Ishikawa (cell line): ENCODE measurements around the gene TCF19.

Experiments
- CEBPB ChIP-seq: IDR thresholded peaks from 2 replicates; pipeline ENCODE4 v1.6.1; 2012
- CREB1 ChIP-seq: IDR thresholded peaks from 2 replicates; pipeline ENCODE4 v1.6.1; 2012; ENCODE audit warnings: low read depth
- EGR1 ChIP-seq: IDR thresholded peaks from 2 replicates; pipeline ENCODE4 v1.6.1; 2012
- EP300 ChIP-seq: IDR thresholded peaks from 2 replicates; pipeline ENCODE4 v1.6.1; 2012; ENCODE audit warnings: borderline replicate concordance
- FOXM1 ChIP-seq: IDR thresholded peaks from 2 replicates; pipeline ENCODE4 v1.6.1; 2012; ENCODE audit warnings: low read depth, borderline replicate concordance
- NFIC ChIP-seq: IDR thresholded peaks from 2 replicates; pipeline ENCODE4 v1.6.1; 2012
- RAD21 ChIP-seq: IDR thresholded peaks from 2 replicates; pipeline ENCODE4 v1.6.1; 2012; ENCODE audit warnings: low read depth
- TAF1 ChIP-seq: IDR thresholded peaks from 2 replicates; pipeline ENCODE4 v1.6.1; 2012; ENCODE audit warnings: low read depth, mild to moderate bottlenecking
- TCF12 ChIP-seq: IDR thresholded peaks from 2 replicates; pipeline ENCODE4 v1.6.1; 2012; ENCODE audit warnings: low read depth
- TEAD4 ChIP-seq: IDR thresholded peaks from 2 replicates; pipeline ENCODE4 v1.6.1; 2012
- YY1 ChIP-seq: IDR thresholded peaks from 2 replicates; pipeline ENCODE4 v1.6.1; 2012; ENCODE audit warnings: low read depth
- ZBTB7A ChIP-seq: IDR thresholded peaks from 2 replicates; pipeline ENCODE4 v1.6.1; 2012; ENCODE audit warnings: low read depth
- TF ChIP-seq, protein P1 (sequence below): IDR thresholded peaks from 2 replicates; pipeline ENCODE4 v1.6.1; 2012
- TF ChIP-seq, protein P2 (sequence below): IDR thresholded peaks from 2 replicates; pipeline ENCODE4 v1.6.1; 2012; ENCODE audit warnings: low read depth, mild to moderate bottlenecking
- TF ChIP-seq, protein P3 (sequence below): IDR thresholded peaks from 2 replicates; pipeline ENCODE4 v1.6.1; 2012

The TCF19 gene

GRCh38 chr6:31149827-31150447 lies 8.5 kb upstream of the TCF19 start:
- TF ChIP-seq CEBPB (no peak), TCF12 (no peak), TAF1 (no peak), FOXM1 (no peak), RAD21 (no peak), EGR1 (no peak), ZBTB7A (no peak), NFIC (no peak), EP300 (no peak), TEAD4 (no peak), YY1 (no peak), CREB1 (no peak)
- TF ChIP-seq, protein P1, sequence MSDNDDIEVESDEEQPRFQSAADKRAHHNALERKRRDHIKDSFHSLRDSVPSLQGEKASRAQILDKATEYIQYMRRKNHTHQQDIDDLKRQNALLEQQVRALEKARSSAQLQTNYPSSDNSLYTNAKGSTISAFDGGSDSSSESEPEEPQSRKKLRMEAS, result no peak
- TF ChIP-seq, protein P2, sequence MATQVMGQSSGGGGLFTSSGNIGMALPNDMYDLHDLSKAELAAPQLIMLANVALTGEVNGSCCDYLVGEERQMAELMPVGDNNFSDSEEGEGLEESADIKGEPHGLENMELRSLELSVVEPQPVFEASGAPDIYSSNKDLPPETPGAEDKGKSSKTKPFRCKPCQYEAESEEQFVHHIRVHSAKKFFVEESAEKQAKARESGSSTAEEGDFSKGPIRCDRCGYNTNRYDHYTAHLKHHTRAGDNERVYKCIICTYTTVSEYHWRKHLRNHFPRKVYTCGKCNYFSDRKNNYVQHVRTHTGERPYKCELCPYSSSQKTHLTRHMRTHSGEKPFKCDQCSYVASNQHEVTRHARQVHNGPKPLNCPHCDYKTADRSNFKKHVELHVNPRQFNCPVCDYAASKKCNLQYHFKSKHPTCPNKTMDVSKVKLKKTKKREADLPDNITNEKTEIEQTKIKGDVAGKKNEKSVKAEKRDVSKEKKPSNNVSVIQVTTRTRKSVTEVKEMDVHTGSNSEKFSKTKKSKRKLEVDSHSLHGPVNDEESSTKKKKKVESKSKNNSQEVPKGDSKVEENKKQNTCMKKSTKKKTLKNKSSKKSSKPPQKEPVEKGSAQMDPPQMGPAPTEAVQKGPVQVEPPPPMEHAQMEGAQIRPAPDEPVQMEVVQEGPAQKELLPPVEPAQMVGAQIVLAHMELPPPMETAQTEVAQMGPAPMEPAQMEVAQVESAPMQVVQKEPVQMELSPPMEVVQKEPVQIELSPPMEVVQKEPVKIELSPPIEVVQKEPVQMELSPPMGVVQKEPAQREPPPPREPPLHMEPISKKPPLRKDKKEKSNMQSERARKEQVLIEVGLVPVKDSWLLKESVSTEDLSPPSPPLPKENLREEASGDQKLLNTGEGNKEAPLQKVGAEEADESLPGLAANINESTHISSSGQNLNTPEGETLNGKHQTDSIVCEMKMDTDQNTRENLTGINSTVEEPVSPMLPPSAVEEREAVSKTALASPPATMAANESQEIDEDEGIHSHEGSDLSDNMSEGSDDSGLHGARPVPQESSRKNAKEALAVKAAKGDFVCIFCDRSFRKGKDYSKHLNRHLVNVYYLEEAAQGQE, result no peak
- TF ChIP-seq, protein P3, sequence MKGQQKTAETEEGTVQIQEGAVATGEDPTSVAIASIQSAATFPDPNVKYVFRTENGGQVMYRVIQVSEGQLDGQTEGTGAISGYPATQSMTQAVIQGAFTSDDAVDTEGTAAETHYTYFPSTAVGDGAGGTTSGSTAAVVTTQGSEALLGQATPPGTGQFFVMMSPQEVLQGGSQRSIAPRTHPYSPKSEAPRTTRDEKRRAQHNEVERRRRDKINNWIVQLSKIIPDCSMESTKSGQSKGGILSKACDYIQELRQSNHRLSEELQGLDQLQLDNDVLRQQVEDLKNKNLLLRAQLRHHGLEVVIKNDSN, result no peak

- TF ChIP-seq EGR1, result no peak
- TF ChIP-seq TEAD4, result no peak
- no peak for TF ChIP-seq EP300
- TF ChIP-seq FOXM1, result no peak
- TF ChIP-seq ZBTB7A, result no peak
- TF ChIP-seq YY1, result no peak
- no peak for TF ChIP-seq CREB1
- TF ChIP-seq RAD21, result no peak
- TF ChIP-seq NFIC, result no peak
- no peak for TF ChIP-seq TAF1
- TF ChIP-seq CEBPB, result no peak
- TF ChIP-seq, protein P2, result no peak
- TF ChIP-seq, protein P3, result no peak
- TF ChIP-seq TCF12, result no peak
- TF ChIP-seq, protein P1, result no peak
These were observed 5.6 kb upstream of the TCF19 start for GRCh38 chr6:31152781-31153180.

DNA sequence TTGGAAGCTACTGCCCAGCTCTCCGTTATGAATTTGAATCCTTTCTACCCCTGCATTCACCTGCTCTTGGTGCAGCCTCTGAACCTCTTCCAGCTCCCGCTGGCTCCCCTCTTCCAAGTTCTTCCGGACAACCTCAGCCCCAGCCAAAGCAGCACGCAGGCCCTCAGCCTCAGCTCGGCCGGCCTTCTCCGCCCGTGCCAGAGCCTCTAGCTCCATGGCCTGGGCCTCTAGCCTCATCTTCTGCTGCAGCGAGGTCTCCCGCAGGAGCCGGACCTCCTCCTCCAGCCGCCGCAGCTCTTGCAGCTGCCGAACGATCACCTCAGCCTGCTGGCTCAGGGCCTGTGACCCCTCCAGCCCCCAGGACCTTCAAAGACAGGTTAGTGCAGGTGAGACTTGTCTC lies 4.0 kb upstream of the TCF19 start:
- no peak for TF ChIP-seq FOXM1
- TF ChIP-seq RAD21, result no peak
- no peak for TF ChIP-seq CEBPB
- TF ChIP-seq YY1, result no peak
- no peak for TF ChIP-seq CREB1
- no peak for TF ChIP-seq TCF12
- TF ChIP-seq NFIC, result no peak
- TF ChIP-seq EGR1, result no peak
- TF ChIP-seq TAF1, result no peak
- TF ChIP-seq, protein P2, result no peak

DNA sequence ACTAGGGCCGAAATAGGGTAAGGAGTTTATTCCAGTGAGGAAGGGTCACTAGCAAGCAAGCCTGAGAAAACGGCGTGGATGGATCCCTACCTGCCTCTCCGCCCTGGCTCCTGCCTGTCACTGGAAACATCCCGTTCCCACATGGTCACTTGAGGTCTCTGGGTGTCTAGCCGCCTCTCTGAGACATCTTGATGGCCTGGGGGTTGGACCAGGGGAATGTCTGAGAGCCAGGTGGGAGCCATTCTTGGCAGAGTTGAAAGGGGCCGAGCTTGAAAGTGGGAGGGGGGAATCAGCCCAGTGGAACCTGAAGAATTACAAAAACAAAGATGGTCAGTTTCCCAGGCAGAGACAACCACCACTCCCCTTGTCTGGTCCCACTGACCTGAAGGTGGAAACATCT lies 1.7 kb upstream of the TCF19 start:
- TF ChIP-seq YY1, result no peak
- TF ChIP-seq TAF1, result no peak
- TF ChIP-seq FOXM1, result no peak
- no peak for TF ChIP-seq CREB1
- no peak for TF ChIP-seq NFIC
- TF ChIP-seq TEAD4, result no peak
- TF ChIP-seq, protein P2, result no peak
- no peak for TF ChIP-seq ZBTB7A
- TF ChIP-seq TCF12, result no peak
- TF ChIP-seq EP300, result no peak
- TF ChIP-seq, protein P1, result no peak
